Transverse colon (tissue), 4 donors: ENCODE data around the gene SMARCE1. TPM values are rescaled to one million over a fixed set of nuclear protein-coding genes. Genes with fewer than 3 reads are reported as not detected.

ENCODE experiments used
- DNase-seq: peaks from one replicate; pipeline ENCODE4 v3.0.0-alpha.2; 2019
- H3K27ac ChIP-seq, 4 donors: fragments of 200-600 bp; sonication (generic); 2 replicates each; pipeline ENCODE4 v1.5.1; 2016 to 2018; ENCODE audit warnings: inconsistent platforms in 4 of 4
- H3K27me3 ChIP-seq: fragments of 200-600 bp; sonication (generic); 2 replicates; pipeline ENCODE4 v1.5.1; 2017; ENCODE audit warnings: inconsistent platforms
- H3K36me3 ChIP-seq, 4 donors: fragments of 200-600 bp; sonication (generic); 2 replicates each; pipeline ENCODE4 v1.5.1; 2017 to 2019; ENCODE audit warnings: inconsistent platforms in 4 of 4
- H3K4me1 ChIP-seq, 4 donors: fragments of 200-600 bp; sonication (generic); 2 replicates each; pipeline ENCODE4 v1.5.1; 2017 to 2020; ENCODE audit warnings: inconsistent platforms in 4 of 4
- H3K4me3 ChIP-seq, 4 donors: fragments of 200-600 bp; sonication (generic); 1 replicate in 1 of 4; 2 replicates in 3 of 4; pipeline versions ENCODE4 v1.5.1 to v1.6.1; 2017 to 2019; ENCODE audit warnings: inconsistent platforms in 4 of 4
- H3K9me3 ChIP-seq, 2 donors: fragments of 200-600 bp; sonication (generic); 2 replicates each; pipeline ENCODE4 v1.5.1; 2017 to 2019; ENCODE audit warnings: inconsistent platforms in 2 of 2
- CTCF ChIP-seq, 5 experiments: fragments of 200-600 bp in 3 of 5; fragments of 450-650 bp in 2 of 5; sonication (generic) in 3 of 5; IDR thresholded peaks; 1 replicate in 2 of 5; 2 replicates in 3 of 5; pipeline ENCODE4 v1.5.1; 2016 to 2017; ENCODE audit warnings: antibody characterized with exemption in 5 of 5, inconsistent platforms in 3 of 5, mild to moderate bottlenecking in 2 of 5, moderate library complexity in 1 of 5
- EP300 ChIP-seq: sonication (generic); formaldehyde crosslinking; IDR thresholded peaks from one replicate; pipeline ENCODE4 v1.6.1; 2017; ENCODE audit warnings: antibody characterized with exemption, low read depth
- POLR2A ChIP-seq: fragments of 450-650 bp; IDR thresholded peaks from one replicate; pipeline ENCODE4 v1.6.1; 2016; ENCODE audit warnings: antibody characterized with exemption, mild to moderate bottlenecking, moderate library complexity
- POLR2AphosphoS5 ChIP-seq, 3 donors: sonication (generic); formaldehyde crosslinking; IDR thresholded peaks; one replicate each; pipeline ENCODE4 v1.6.1; 2016; ENCODE audit warnings: antibody characterized with exemption in 3 of 3
- WGBS, 2 donors: methylation state at CpG; one replicate each; pipeline ENCODE4 v1.1.5; 2018; ENCODE audit warnings: low coverage in 1 of 2; 5-methylcytosine and 5-hydroxymethylcytosine counted together
- in situ Hi-C, 4 donors: fragments of 200-750 bp; cut with MboI; loops; one replicate each; pipeline versions ENCODE4 v1.15.0 to v1.15.1; 2017; ENCODE audit warnings: low sequenced_read_pairs in 3 of 4, low pct_ligation_motif_present in 1 of 4, low pct_unique_long_range_greater_than_20kb in 1 of 4
- intact Hi-C: fragments of 100-400 bp; cut with DNase I; formaldehyde crosslinking; loops from one replicate; pipeline ENCODE4 v1.15.1; 2023; ENCODE audit warnings: low total_unique reads
- total RNA-seq, 4 donors: library from RNA; depleted of rRNA; stranded (reverse); fragments of >200 nt; gene quantifications; one replicate each; pipeline ENCODE4 v1.1.0, GENCODE V29; 2016

SMARCE1 gene
- total RNA-seq, 4 donors from 2014 or later: 43.0 to 87.2 (median 61.6) TPM

GRCh38 chr17:40606548-40607353, 40.9 kb downstream of the SMARCE1 start:
- peaks cover 0 to 13% (median 4%) of the 10 kb centered on the region in 4 donors for H3K4me1 ChIP-seq
- no peaks in the 10 kb centered on the region for H3K27me3 ChIP-seq
- no peaks in the 10 kb centered on the region for H3K9me3 ChIP-seq
- TF ChIP-seq CTCF (IDR thresholded peaks at IDR 0.05) (no peak), POLR2A (no peak), EP300 (no peak), POLR2AphosphoS5 (IDR thresholded peaks at IDR 0.05) (no peak)
- no peaks in the 10 kb centered on the region for H3K36me3 ChIP-seq
- in situ Hi-C loops (loop anchor here (25.0 kb wide), 2 partner anchors 181 to 1056 kb away; partner anchors contain the start of genes KRT27 (in 2 of the 4) and KRT28 (in 2 of the 4)), intact Hi-C loops (no loop called here)
- WGBS, 2 donors: 52 to 73% methylated on average over 3 to 10 of the region's 10 CpGs
- no peak for DNase-seq
- H3K27ac ChIP-seq: peak overlapping the region in 3 of 4 donors; percentile 1 to 52 (median 35)
- H3K4me3 ChIP-seq: no peak overlapping the region

- DNase-seq: no peak
- Histone ChIP-seq H3K27ac (no peak overlapping the region), H3K27me3 (no peaks in the 10 kb centered on the region), H3K4me1 (peaks cover 0 to 16% (median 4%) of the 10 kb centered on the region in 4 donors), H3K4me3 (no peak overlapping the region), H3K9me3 (no peaks in the 10 kb centered on the region), H3K36me3 (no peaks in the 10 kb centered on the region)
- in situ Hi-C loops (loop anchor here (25.0 kb wide), 2 partner anchors 182 to 1057 kb away; partner anchors contain the start of genes KRT27 (in 2 of the 4) and KRT28 (in 2 of the 4)), intact Hi-C loops (no loop called here)
- no peak for TF ChIP-seq EP300
- no peak for TF ChIP-seq POLR2A
- no peak for TF ChIP-seq POLR2AphosphoS5 (IDR thresholded peaks at IDR 0.05)
- no peak for TF ChIP-seq CTCF (IDR thresholded peaks at IDR 0.05)
- 77 to 90% methylated on average over 4 to 6 of the region's 6 CpGs for WGBS, 2 donors
Observed at GRCh38 chr17:40605306-40605705, 42.3 kb downstream of the SMARCE1 start.

DNA sequence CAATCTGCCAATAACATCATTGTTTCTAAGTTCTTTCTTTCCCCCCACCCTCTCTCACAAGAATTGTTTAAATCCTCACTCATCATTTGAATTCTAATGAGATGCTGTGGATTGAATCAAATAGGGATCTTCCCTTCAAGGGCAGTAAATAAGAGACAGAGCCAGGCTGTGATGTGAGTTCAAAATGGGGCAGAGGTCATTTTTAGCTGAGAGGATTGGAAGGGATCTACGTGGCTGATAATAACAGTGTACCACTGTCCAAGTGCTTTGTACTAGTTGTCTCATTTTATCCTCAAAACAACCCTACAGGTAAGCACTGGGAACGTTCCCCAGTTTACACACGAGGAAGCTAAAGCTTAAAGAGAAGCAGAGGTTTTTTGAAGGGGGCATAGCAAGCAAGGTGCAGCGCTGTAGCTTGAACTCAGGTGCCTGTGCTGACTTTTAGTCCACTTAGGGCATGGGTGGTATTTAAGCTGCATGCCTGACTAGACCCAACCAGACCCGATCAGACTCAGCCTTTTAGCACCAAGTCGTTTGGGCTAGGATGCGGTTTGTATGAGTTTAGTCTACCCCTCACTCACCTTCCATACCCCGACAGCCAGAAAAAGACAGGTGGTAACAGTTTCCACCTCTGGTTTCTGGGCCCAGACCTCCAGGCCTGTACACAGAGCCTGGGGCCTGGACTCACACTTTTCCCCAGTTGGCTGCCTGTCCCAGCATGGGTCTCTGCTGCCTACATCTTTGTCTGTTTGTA, 43.1 kb downstream of the SMARCE1 start:
- in situ Hi-C loops (loop anchor here (25.0 kb wide), 2 partner anchors 183 to 1058 kb away; partner anchors contain the start of genes KRT27 (in 2 of the 4) and KRT28 (in 2 of the 4)), intact Hi-C loops (no loop called here)
- WGBS, 2 donors: 83 to 86% methylated on average over 1 to 8 of the region's 8 CpGs
- Histone ChIP-seq H3K27me3 (no peaks in the 10 kb centered on the region), H3K27ac (no peak overlapping the region), H3K9me3 (no peaks in the 10 kb centered on the region), H3K36me3 (no peaks in the 10 kb centered on the region), H3K4me3 (no peak overlapping the region), H3K4me1 (peaks cover 0 to 16% (median 4%) of the 10 kb centered on the region in 4 donors)
- no peak for TF ChIP-seq POLR2A
- no peak for TF ChIP-seq EP300
- no peak for TF ChIP-seq POLR2AphosphoS5 (IDR thresholded peaks at IDR 0.05)
- no peak for TF ChIP-seq CTCF (IDR thresholded peaks at IDR 0.05)
- no peak for DNase-seq
